Astrocyte (in vitro differentiated cells and primary cell): ENCODE data around the gene XPOT.

ENCODE experiments used
- EZH2 ChIP-seq: IDR thresholded peaks from 2 replicates; pipeline ENCODE4 v1.6.1; 2012; ENCODE audit warnings: mild to moderate bottlenecking, low read length, inconsistent platforms; ENCODE audit not compliant: insufficient read depth
- TF ChIP-seq, protein P1 (sequence below): IDR thresholded peaks from 2 replicates; pipeline ENCODE4 v1.5.1; 2011; ENCODE audit warnings: low read depth, mild to moderate bottlenecking, inconsistent platforms, low read length, moderate library complexity; ENCODE audit not compliant: insufficient read depth

DNA sequence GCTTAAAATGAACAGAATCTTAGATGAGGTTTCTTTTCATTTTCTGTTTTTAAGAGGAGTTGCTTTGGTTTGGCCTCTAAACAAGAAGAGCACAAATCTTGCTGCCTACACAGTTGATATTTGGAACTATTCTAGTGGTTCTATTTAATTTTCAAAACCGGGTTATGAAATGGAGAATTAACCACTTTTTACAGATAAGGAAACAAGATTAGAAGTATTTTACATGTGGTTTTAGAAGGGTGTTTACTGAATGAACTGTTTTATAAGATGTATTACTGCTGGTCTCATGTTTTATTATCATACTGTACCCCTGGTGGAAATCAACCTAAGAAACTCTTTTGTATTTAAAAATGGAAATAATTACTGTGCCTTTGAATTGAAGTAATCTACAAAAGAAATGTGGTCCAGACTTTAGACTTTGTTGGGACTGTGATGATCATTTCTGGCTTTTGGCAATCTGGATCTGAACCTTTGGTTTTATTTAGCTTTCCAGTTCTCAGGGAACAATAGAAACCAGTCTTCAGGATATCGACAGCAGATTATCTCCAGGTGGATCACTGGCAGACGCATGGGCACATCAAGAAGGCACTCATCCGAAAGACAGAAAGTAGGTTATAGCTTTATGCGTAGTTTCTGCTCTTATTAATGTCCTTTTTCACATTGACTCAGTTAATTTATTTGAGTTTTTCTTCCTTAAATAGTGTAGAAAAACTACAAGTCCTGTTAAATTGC, 91.0 kb downstream of the XPOT start:
- TF ChIP-seq, protein P1, sequence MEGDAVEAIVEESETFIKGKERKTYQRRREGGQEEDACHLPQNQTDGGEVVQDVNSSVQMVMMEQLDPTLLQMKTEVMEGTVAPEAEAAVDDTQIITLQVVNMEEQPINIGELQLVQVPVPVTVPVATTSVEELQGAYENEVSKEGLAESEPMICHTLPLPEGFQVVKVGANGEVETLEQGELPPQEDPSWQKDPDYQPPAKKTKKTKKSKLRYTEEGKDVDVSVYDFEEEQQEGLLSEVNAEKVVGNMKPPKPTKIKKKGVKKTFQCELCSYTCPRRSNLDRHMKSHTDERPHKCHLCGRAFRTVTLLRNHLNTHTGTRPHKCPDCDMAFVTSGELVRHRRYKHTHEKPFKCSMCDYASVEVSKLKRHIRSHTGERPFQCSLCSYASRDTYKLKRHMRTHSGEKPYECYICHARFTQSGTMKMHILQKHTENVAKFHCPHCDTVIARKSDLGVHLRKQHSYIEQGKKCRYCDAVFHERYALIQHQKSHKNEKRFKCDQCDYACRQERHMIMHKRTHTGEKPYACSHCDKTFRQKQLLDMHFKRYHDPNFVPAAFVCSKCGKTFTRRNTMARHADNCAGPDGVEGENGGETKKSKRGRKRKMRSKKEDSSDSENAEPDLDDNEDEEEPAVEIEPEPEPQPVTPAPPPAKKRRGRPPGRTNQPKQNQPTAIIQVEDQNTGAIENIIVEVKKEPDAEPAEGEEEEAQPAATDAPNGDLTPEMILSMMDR: no peak
- TF ChIP-seq EZH2: no peak
